Sigmoid colon (tissue), 4 donors: ENCODE results near the gene EXOC3L1.

Source experiments
- CTCF ChIP-seq, 4 experiments: fragments of 450-650 bp in 3 of 4; fragments of 200-600 bp in 1 of 4; IDR thresholded peaks; one replicate each; pipeline ENCODE4 v1.5.1; 2016 to 2019; ENCODE audit warnings: antibody characterized with exemption in 4 of 4, mild to moderate bottlenecking in 3 of 4, moderate library complexity in 2 of 4
- EP300 ChIP-seq, 4 donors: sonication (generic); formaldehyde crosslinking; IDR thresholded peaks; one replicate each; pipeline ENCODE4 v1.6.1; 2017; ENCODE audit warnings: antibody characterized with exemption in 4 of 4
- POLR2A ChIP-seq, 2 donors: fragments of 450-650 bp; IDR thresholded peaks; one replicate each; pipeline ENCODE4 v1.6.1; 2016; ENCODE audit warnings: antibody characterized with exemption in 2 of 2, mild to moderate bottlenecking in 2 of 2, moderate library complexity in 2 of 2
- POLR2AphosphoS5 ChIP-seq, 4 donors: sonication (generic); formaldehyde crosslinking; IDR thresholded peaks; one replicate each; pipeline ENCODE4 v1.6.1; 2017; ENCODE audit warnings: antibody characterized with exemption in 4 of 4

DNA sequence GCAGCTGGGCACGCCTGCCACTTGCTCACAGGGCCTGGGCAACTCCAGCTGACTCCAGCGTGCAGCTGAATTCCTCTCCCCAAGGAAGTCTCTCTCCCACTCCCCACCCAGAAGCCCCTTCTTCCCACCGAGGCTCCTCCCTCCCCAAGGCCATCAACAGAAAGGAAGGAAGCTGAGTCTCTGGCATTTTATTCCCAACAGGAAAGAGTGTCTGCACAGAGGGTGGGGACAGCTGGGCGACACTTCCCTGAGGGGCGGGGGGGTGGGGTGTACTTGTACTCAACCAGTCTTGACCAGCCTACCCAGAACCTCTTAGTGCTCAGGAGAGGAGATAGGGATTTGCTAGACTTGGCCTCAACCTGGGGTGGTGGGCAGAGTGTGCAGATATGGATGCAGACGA lies at the start of gene EXOC3L1:
- TF ChIP-seq CTCF (IDR thresholded peaks at IDR 0.05) (no peak), POLR2AphosphoS5 (IDR thresholded peaks at IDR 0.05) (no peak), POLR2A (IDR thresholded peaks at IDR 0.05) (no peak), EP300 (IDR thresholded peaks at IDR 0.05) (no peak)
